ENCODE results near the gene CLCN4. TPM values are rescaled to one million over a fixed set of nuclear protein-coding genes. Genes with fewer than 3 reads are reported as not detected.

The CLCN4 gene
- total and polyA plus RNA-seq, 10 of the 15 experiments (the other 5 are each of a cell fraction or from before 2014, with no cell fraction given): 0.90 to 6.9 (median 2.9) TPM

DNA sequence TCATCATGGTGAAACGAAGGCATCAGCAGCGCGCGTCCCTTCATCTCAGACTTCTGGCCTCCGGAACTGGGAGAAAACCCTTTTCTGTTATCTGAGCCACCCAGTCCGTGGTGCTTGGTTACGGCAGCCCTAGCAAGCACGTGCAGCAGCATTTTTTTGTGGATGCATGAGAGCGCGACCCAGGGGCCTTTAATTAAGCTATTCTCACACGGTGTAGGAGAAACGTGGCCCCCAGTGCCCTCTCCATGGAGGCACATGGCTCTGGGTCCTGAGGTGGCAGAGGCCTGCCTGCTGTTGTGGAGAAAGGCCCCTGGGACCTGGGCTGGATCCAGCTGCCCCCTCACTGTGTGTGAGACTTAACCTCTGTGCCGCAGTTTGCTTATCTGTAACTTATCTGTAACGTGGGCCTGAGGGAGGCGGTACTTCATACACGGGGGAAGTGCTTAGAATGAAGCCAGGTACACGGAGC lies 9.5 kb downstream of the CLCN4 start:
- peak; percentile 34 for ATAC-seq
- POLR2A ChIA-PET: no interaction called here
- intact Hi-C loops (cut with micrococcal nuclease; ENCODE audit: unreplicated experiment): loop anchor here (2.0 to 5.0 kb wide), 2 partner anchors 45 to 169 kb away; no protein-coding TSS in a partner anchor
- Histone ChIP-seq H3K27me3 (replicated peaks in 1 of 2; ENCODE audit: control insufficient read depth in 2 of 2, insufficient read depth in 2 of 2, low read length in 1 of 2) (0 out of 4 replicates have a peak, but pooled peaks cover 0 to 2% of the 10 kb centered on the region in 2 experiments), H4K20me1 (ENCODE audit: control insufficient read depth, insufficient read depth) (no peaks in the 10 kb centered on the region), H3K79me2 (ENCODE audit: control insufficient read depth, insufficient read depth, low read length) (no peaks in the 10 kb centered on the region), H3K36me3 (ENCODE audit: control insufficient read depth in 2 of 2, insufficient read depth in 2 of 2, low read length in 1 of 2) (no peaks in the 10 kb centered on the region), H3K9ac (ENCODE audit: control insufficient read depth, insufficient read depth, low read length) (no peak overlapping the region), H3K4me3 (no peak overlapping the region), H3K4me1 (ENCODE audit: control insufficient read depth, insufficient read depth, low read length) (peaks cover 17% of the 10 kb centered on the region), H2AFZ (ENCODE audit: control insufficient read depth, low read depth, low read length) (no peak overlapping the region), H3K4me2 (ENCODE audit: control insufficient read depth, insufficient read depth) (no peak overlapping the region), H3K9me3 (replicated peaks; ENCODE audit: control insufficient read depth, insufficient read depth, low read length) (no peaks in the 10 kb centered on the region), H3K27ac (ENCODE audit: control insufficient read depth, insufficient read depth) (no peak overlapping the region)
- RAD21 ChIA-PET (ENCODE audit: unreplicated experiment): no interaction called here
- CTCF ChIA-PET: interaction anchor here (1.8 to 3.7 kb wide), 2 partner anchors 24 to 47 kb away, joined by 6 to 23 read pairs; no protein-coding TSS in a partner anchor
- no peak for DNase-seq (ENCODE audit: low read depth, low spot score)
- no TSS peak for BruUV-seq (replicated peaks)
- no peak for FAIRE-seq
- TF ChIP-seq RELA (IDR thresholded peaks at IDR 0.05; ENCODE audit: borderline replicate concordance, partially characterized antibody): no peak
- no peak for TF ChIP-seq POLR2A (IDR thresholded peaks at IDR 0.05; ENCODE audit: low read depth, low read length)
- peak in 1 of 2 experiments; percentile 31; a peak in 1 of 4 replicates for TF ChIP-seq BHLHE40 (IDR thresholded peaks at IDR 0.05; ENCODE audit: borderline replicate concordance in 1 of 2, low read depth in 2 of 2, low read length in 1 of 2)
- TF ChIP-seq MEF2B (IDR thresholded peaks at IDR 0.05; ENCODE audit: partially characterized antibody, poor library complexity, severe bottlenecking): no peak
- no peak for TF ChIP-seq NFYB (IDR thresholded peaks at IDR 0.05; ENCODE audit: insufficient read depth, low read depth, low read length)
- 63% methylated on average over 17 of the region's 17 CpGs for WGBS (ENCODE audit: insufficient coverage, insufficient replicate concordance, low lambda C conversion rate, missing lambda C conversion rate)
- SMC1A ChIA-PET (ENCODE audit: uncharacterized antibody, unreplicated experiment): interaction anchor here (1.5 kb wide), 1 partner anchor 10 kb away, joined by 6 read pairs; the partner anchor contains the start of gene CLCN4
- in situ Hi-C loops (cut with MboI): no loop called here

DNA sequence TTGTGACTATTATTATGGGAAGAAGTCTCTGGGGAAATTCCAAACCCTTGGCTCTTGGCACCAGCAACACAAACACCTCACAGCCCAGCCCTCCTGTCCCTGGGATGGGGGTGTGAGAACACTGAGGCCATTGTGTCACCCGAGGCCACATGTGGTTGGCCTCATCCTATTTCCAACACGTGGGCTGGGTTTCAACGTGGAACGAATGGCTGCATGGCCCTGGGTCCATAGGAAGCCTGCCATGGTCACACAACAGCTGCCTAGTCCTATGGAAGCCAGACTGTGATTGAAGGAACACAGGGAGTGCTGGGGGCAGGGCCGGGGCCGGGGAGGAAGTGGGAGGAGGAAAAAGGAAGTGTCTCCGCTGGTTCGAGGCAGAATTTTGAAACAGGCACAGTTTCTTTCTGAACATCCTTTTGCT lies 10.0 kb downstream of the CLCN4 start:
- H3K27ac ChIP-seq (ENCODE audit: control insufficient read depth, insufficient read depth): no peak overlapping the region
- no peak overlapping the region for H3K4me2 ChIP-seq (ENCODE audit: control insufficient read depth, insufficient read depth)
- no TSS peak for BruUV-seq (replicated peaks)
- H3K36me3 ChIP-seq (ENCODE audit: control insufficient read depth in 2 of 2, insufficient read depth in 2 of 2, low read length in 1 of 2): no peaks in the 10 kb centered on the region
- H3K27me3 ChIP-seq (replicated peaks in 1 of 2; ENCODE audit: control insufficient read depth in 2 of 2, insufficient read depth in 2 of 2, low read length in 1 of 2): 0 out of 4 replicates have a peak, but pooled peaks cover 0 to under 1% of the 10 kb centered on the region in 2 experiments
- DNase-seq (ENCODE audit: low read depth, low spot score) (no peak), ATAC-seq (peak; percentile 35), FAIRE-seq (no peak)
- RAD21 ChIA-PET (ENCODE audit: unreplicated experiment): interaction anchor here (1.0 kb wide), 1 partner anchor 170 kb away, joined by 3 read pairs; no protein-coding TSS in a partner anchor
- WGBS (ENCODE audit: insufficient coverage, insufficient replicate concordance, low lambda C conversion rate, missing lambda C conversion rate): 29% methylated on average over 8 of the region's 8 CpGs
- POLR2A ChIA-PET: no interaction called here
- no peaks in the 10 kb centered on the region for H4K20me1 ChIP-seq (ENCODE audit: control insufficient read depth, insufficient read depth)
- CTCF ChIA-PET: interaction anchor here (0.9 to 3.7 kb wide), 3 partner anchors 11 to 47 kb away, joined by 3 to 23 read pairs (median 6); no protein-coding TSS in a partner anchor
- H2AFZ ChIP-seq (ENCODE audit: control insufficient read depth, low read depth, low read length): no peak overlapping the region
- no peaks in the 10 kb centered on the region for H3K9me3 ChIP-seq (replicated peaks; ENCODE audit: control insufficient read depth, insufficient read depth, low read length)
- H3K79me2 ChIP-seq (ENCODE audit: control insufficient read depth, insufficient read depth, low read length): no peaks in the 10 kb centered on the region
- H3K4me1 ChIP-seq (ENCODE audit: control insufficient read depth, insufficient read depth, low read length): peaks cover 17% of the 10 kb centered on the region
- H3K4me3 ChIP-seq: no peak overlapping the region
- SMC1A ChIA-PET (ENCODE audit: uncharacterized antibody, unreplicated experiment): interaction anchor here (1.9 kb wide), 1 partner anchor 47 kb away, joined by 5 read pairs; no protein-coding TSS in a partner anchor
- H3K9ac ChIP-seq (ENCODE audit: control insufficient read depth, insufficient read depth, low read length): no peak overlapping the region
- intact Hi-C loops (cut with micrococcal nuclease; ENCODE audit: unreplicated experiment) (loop anchor here (2.0 to 5.0 kb wide), 2 partner anchors 46 to 169 kb away; no protein-coding TSS in a partner anchor), in situ Hi-C loops (cut with MboI) (no loop called here)
- TF ChIP-seq ZNF274 (IDR thresholded peaks at IDR 0.05; ENCODE audit: insufficient read depth, insufficient read length) (no peak), KLF5 (IDR thresholded peaks at IDR 0.05; ENCODE audit: partially characterized antibody) (no peak)
- TF ChIP-seq, protein P1, sequence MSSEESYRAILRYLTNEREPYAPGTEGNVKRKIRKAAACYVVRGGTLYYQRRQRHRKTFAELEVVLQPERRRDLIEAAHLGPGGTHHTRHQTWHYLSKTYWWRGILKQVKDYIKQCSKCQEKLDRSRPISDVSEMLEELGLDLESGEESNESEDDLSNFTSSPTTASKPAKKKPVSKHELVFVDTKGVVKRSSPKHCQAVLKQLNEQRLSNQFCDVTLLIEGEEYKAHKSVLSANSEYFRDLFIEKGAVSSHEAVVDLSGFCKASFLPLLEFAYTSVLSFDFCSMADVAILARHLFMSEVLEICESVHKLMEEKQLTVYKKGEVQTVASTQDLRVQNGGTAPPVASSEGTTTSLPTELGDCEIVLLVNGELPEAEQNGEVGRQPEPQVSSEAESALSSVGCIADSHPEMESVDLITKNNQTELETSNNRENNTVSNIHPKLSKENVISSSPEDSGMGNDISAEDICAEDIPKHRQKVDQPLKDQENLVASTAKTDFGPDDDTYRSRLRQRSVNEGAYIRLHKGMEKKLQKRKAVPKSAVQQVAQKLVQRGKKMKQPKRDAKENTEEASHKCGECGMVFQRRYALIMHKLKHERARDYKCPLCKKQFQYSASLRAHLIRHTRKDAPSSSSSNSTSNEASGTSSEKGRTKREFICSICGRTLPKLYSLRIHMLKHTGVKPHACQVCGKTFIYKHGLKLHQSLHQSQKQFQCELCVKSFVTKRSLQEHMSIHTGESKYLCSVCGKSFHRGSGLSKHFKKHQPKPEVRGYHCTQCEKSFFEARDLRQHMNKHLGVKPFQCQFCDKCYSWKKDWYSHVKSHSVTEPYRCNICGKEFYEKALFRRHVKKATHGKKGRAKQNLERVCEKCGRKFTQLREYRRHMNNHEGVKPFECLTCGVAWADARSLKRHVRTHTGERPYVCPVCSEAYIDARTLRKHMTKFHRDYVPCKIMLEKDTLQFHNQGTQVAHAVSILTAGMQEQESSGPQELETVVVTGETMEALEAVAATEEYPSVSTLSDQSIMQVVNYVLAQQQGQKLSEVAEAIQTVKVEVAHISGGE (CRISPR knock-in tag; IDR thresholded peaks at IDR 0.05): no peak

Data from GM12878 (cell line).